ENCODE data around the gene KATNA1. TPM values are rescaled to one million over a fixed set of nuclear protein-coding genes. Genes with fewer than 3 reads are reported as not detected.

Gene KATNA1
- total and polyA plus RNA-seq, 4 donors, result 3.1 to 14.5 (median 6.5) TPM

- peaks cover 0 to 2% (median 0%) of the 10 kb centered on the region in 4 donors for H3K4me1 ChIP-seq (ENCODE audit: control insufficient read depth in 4 of 4, insufficient read depth in 4 of 4, low read length in 3 of 4)
- DNase-seq (ENCODE audit: low spot score), result no peak
- WGBS, result 98% methylated on average over 2 of the region's 2 CpGs
- H3K27me3 ChIP-seq (ENCODE audit: control insufficient read depth in 4 of 4, insufficient read depth in 4 of 4, low read length in 3 of 4), result no peaks in the 10 kb centered on the region
- H3K27ac ChIP-seq (ENCODE audit: low read depth in 1 of 2, low read length in 2 of 2), result no peak overlapping the region
- peaks cover 2 to 9% (median 4%) of the 10 kb centered on the region in 4 donors for H3K36me3 ChIP-seq (ENCODE audit: control insufficient read depth in 4 of 4, insufficient read depth in 3 of 4, low read depth in 1 of 4, low read length in 3 of 4)
- no peak overlapping the region for H3K4me3 ChIP-seq (ENCODE audit: low read depth in 1 of 3, low read length in 3 of 3)
- no peak overlapping the region for H3K9ac ChIP-seq (ENCODE audit: low read depth in 1 of 2, low read length in 2 of 2)
- TF ChIP-seq ZBTB33 (IDR thresholded peaks at IDR 0.05), result no peak
- TF ChIP-seq TAF1 (conservative IDR thresholded peaks at IDR 0.05), result no peak
- TF ChIP-seq CTCF (IDR thresholded peaks at IDR 0.05; ENCODE audit: low read depth, low read length, missing input control), result no peak
- no peak for TF ChIP-seq ATF3 (IDR thresholded peaks at IDR 0.05)
- TF ChIP-seq FOXA2 (IDR thresholded peaks at IDR 0.05), result no peak
- no peak for TF ChIP-seq EGR1 (IDR thresholded peaks at IDR 0.05; ENCODE audit: low read depth in 2 of 2)
- no peak for TF ChIP-seq SP1 (IDR thresholded peaks at IDR 0.05)
- no peak for TF ChIP-seq MAX (IDR thresholded peaks at IDR 0.05)
- TF ChIP-seq RAD21 (IDR thresholded peaks at IDR 0.05), result no peak
- no peaks in the 10 kb centered on the region for H3K9me3 ChIP-seq (ENCODE audit: control insufficient read depth in 4 of 4, low read length in 3 of 4)
These were observed 49.7 kb upstream of the KATNA1 start for GRCh38 chr6:149698175-149698574.

GRCh38 chr6:149696901-149697300 lies 48.4 kb upstream of the KATNA1 start:
- peaks cover 2 to 9% (median 6%) of the 10 kb centered on the region in 4 donors for H3K36me3 ChIP-seq (ENCODE audit: control insufficient read depth in 4 of 4, insufficient read depth in 3 of 4, low read depth in 1 of 4, low read length in 3 of 4)
- H3K9me3 ChIP-seq (ENCODE audit: control insufficient read depth in 4 of 4, low read length in 3 of 4), result no peaks in the 10 kb centered on the region
- no peak for DNase-seq (ENCODE audit: low spot score)
- no peak overlapping the region for H3K27ac ChIP-seq (ENCODE audit: low read depth in 1 of 2, low read length in 2 of 2)
- 79% methylated on average over 1 of the region's 1 CpG for WGBS
- TF ChIP-seq EGR1 (IDR thresholded peaks at IDR 0.05; ENCODE audit: low read depth in 2 of 2) (no peak), CTCF (IDR thresholded peaks at IDR 0.05; ENCODE audit: low read depth, low read length, missing input control) (no peak), FOXA1 (IDR thresholded peaks at IDR 0.05) (no peak), HNF4G (IDR thresholded peaks at IDR 0.05) (no peak), ZBTB33 (IDR thresholded peaks at IDR 0.05) (no peak), RXRA (IDR thresholded peaks at IDR 0.05) (no peak), SP1 (IDR thresholded peaks at IDR 0.05) (no peak), NR2F2 (IDR thresholded peaks at IDR 0.05) (no peak), FOXA2 (IDR thresholded peaks at IDR 0.05) (no peak), HNF4A (conservative IDR thresholded peaks at IDR 0.05) (no peak), REST (IDR thresholded peaks at IDR 0.05) (no peak), ATF3 (IDR thresholded peaks at IDR 0.05) (no peak), RAD21 (IDR thresholded peaks at IDR 0.05) (no peak), GABPA (IDR thresholded peaks at IDR 0.05 in 1 of 2, conservative IDR thresholded peaks at IDR 0.05 in 1 of 2) (no peak)
- H3K4me1 ChIP-seq (ENCODE audit: control insufficient read depth in 4 of 4, insufficient read depth in 4 of 4, low read length in 3 of 4), result peaks cover 0 to 2% (median 0%) of the 10 kb centered on the region in 4 donors
- H3K4me3 ChIP-seq (ENCODE audit: low read depth in 1 of 3, low read length in 3 of 3), result no peak overlapping the region
- H3K9ac ChIP-seq (ENCODE audit: low read depth in 1 of 2, low read length in 2 of 2), result no peak overlapping the region
- no peaks in the 10 kb centered on the region for H3K27me3 ChIP-seq (ENCODE audit: control insufficient read depth in 4 of 4, insufficient read depth in 4 of 4, low read length in 3 of 4)
